NCI-H510A treated with DMSO at 0.1 percent for 48 hours (cell line): ENCODE results near the gene CDK7.
A peak's percentile ranks its signal among the peaks of the same experiment; 100 is the strongest.
"Not testable (repeated sequence)": the region's sequence is repeated elsewhere in the genome, so short reads cannot be mapped to it uniquely, and the experiment has no call there.

Experiments
- DNase-seq: peaks from one replicate; lab custom pipeline; 2025; lab: John Stamatoyannopoulos, UW

Gene CDK7

GRCh38 chr5:69234457-69235268 lies at the start of gene CDK7:
CDK7 (plus strand) TSS chr5:69234886; CDS start chr5:69234976, 90 bp downstream.
- peak; percentile 59 for DNase-seq

GRCh38 chr5:69187342-69187741 lies 47.3 kb upstream of the CDK7 start:
- no peak for DNase-seq

- DNase-seq: no peak
Measured at GRCh38 chr5:69188811-69189161, 45.9 kb upstream of the CDK7 start.

- peak; percentile 85 for DNase-seq
Measured at GRCh38 chr5:69189162-69190086, 45.3 kb upstream of the CDK7 start, which contains the start of gene CENPH. CENPH (plus strand) TSS chr5:69189583; CDS start chr5:69189635, 52 bp downstream.

- DNase-seq: no peak
Measured at GRCh38 chr5:69202497-69202896, 32.2 kb upstream of the CDK7 start.

GRCh38 chr5:69206528-69207190 lies 28.0 kb upstream of the CDK7 start:
- DNase-seq: no peak

GRCh38 chr5:69209602-69210001 lies 25.1 kb upstream of the CDK7 start:
- no peak for DNase-seq

- no peak for DNase-seq
Measured at GRCh38 chr5:69211200-69211599, 23.5 kb upstream of the CDK7 start.

- no peak for DNase-seq
Measured at GRCh38 chr5:69212022-69212421, 22.7 kb upstream of the CDK7 start.

GRCh38 chr5:69213513-69214215 lies 21.0 kb upstream of the CDK7 start:
- DNase-seq: no peak

GRCh38 chr5:69217151-69217511 lies 17.6 kb upstream of the CDK7 start:
- no peak for DNase-seq

- peak; percentile 74 for DNase-seq
Measured at GRCh38 chr5:69217548-69218526, 16.8 kb upstream of the CDK7 start.

GRCh38 chr5:69219939-69220338 lies 14.7 kb upstream of the CDK7 start:
- DNase-seq: no peak

GRCh38 chr5:69220371-69220770 lies 14.3 kb upstream of the CDK7 start:
- not testable (repeated sequence) for DNase-seq

- DNase-seq: peak; percentile 0
Measured at GRCh38 chr5:69220833-69221232, 13.9 kb upstream of the CDK7 start.

GRCh38 chr5:69224520-69224919 lies 10.2 kb upstream of the CDK7 start:
- no peak for DNase-seq

- DNase-seq: no peak
Measured at GRCh38 chr5:69225860-69226259, 8.8 kb upstream of the CDK7 start.

GRCh38 chr5:69230181-69230580 lies 4.5 kb upstream of the CDK7 start:
- DNase-seq: no peak

- DNase-seq: no peak
Measured at GRCh38 chr5:69231281-69231680, 3.4 kb upstream of the CDK7 start.

- DNase-seq: no peak
Measured at GRCh38 chr5:69231851-69232250, 2.8 kb upstream of the CDK7 start.

- not testable (repeated sequence) for DNase-seq
Measured at GRCh38 chr5:69236733-69237132, 2.0 kb downstream of the CDK7 start.
